HG03095 (cell line): ENCODE data around the gene TMEM143.
"Not testable (repeated sequence)": the region's sequence is repeated elsewhere in the genome, so short reads cannot be mapped to it uniquely, and the experiment has no call there.

Experiments
- ATAC-seq: cut with Tn5 transposase; IDR thresholded peaks from one replicate; pipeline ENCODE4 v1.9.1; 2021; ENCODE audit warnings: moderate library complexity; ENCODE audit not compliant: unreplicated experiment

Gene TMEM143

DNA sequence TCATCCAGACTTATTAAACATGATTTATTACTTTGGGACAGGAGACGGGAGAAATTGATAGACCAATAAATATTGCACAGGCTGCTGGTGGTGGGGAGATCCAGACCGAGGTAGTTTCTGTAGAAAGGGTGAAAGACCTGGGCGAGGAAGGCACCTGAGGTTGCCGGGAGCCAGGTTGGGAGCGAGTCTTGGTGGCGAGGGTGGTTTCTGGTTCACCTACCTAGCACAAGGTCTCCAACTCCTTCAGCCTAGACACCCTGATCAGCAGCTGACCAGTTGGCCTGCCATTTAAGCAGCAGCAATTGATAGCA lies 31.4 kb downstream of the TMEM143 start:
- no peak for ATAC-seq

DNA sequence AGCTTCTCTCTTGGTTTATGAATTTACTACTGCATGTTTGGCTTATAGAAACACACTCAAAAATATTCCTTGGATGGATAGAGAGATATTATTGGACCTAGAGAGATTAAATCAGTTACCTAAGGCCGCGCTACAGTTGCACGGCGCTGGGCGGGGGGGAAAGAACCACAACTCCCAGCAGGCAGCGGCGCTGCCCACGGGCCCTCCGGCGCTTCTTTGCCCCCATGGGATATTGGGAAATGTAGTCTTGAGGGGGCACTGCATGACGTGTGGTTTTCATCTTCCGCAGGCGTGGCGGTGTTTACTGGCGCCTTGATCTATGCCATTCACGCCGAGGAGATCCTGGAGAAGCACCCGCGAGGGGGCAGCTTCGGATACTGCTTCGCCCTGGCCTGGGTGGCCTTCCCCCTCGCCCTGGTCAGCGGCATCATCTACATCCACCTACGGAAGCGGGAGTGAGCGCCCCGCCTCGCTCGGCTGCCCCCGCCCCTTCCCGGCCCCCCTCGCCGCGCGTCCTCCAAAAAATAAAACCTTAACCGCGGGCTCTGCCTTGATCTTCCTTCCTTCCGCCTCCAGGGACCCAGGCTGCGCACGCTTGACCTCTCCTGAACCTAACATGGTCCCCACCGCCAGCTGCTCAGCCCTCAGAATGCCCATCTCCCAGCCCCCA lies 33.6 kb downstream of the TMEM143 start:
- ATAC-seq, result no peak

DNA sequence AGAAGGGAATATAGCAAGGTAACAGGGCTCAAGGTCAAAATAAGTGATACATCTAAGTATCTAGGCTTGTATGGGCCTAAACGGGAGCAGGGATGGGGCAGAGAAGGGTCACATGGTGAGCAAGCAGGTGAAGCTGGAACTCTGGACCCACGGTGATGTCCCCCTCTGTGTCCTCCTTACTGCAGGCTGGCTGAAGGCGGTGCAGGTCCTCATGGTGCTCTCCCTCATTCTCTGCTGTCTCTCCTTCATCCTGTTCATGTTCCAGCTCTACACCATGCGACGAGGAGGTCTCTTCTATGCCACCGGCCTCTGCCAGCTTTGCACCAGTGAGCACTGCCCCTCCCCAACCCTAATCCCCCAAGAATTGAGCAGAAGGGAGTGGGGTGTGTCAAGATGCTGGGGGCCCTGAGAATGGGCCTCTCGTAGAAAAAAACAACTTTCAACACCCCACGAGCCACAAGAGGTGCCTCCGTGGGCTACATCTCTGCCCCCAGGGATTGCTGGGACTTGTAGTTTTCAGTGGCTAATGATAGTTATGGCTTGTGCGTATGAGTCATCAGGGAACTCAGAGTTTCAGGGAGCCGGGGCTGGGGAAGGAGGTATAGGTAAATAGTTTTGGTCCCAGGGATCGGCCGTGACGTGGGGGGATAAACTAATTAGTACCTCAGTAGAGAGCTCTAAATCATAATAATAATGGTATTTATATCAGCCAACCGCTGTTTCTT lies 34.4 kb downstream of the TMEM143 start:
- no peak for ATAC-seq

DNA sequence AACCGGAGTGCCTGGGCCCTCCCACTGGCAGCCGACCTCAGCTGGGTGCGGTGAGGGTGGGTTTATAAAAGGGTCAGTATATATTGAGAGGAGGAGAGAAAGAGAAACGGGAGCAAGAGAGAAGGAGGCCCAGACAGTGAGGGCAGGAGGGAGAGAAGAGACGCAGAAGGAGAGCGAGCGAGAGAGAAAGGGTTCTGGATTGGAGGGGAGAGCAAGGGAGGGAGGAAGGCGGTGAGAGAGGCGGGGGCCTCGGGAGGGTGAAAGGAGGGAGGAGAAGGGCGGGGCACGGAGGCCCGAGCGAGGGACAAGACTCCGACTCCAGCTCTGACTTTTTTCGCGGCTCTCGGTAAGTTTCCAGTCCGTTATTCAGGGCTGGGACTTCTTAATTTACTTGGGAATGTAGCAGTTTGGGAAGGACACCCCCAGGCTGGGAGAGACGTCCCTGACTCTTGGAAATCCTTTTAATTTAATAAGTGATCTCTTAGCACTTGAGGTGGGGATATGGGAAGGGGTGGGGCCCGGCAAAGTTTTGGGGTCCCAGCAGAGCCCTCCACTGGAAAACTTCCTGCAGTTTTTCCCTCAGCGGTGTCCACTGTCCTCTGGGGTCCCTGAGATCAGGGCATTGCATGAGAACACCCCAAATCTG lies 38.4 kb downstream of the TMEM143 start, which contains the start of gene EMP3:
EMP3 (plus strand) TSS at position 288 of the 646 bp plus-strand sequence. CDS start 1,293 bp downstream, outside the sequence.
- no peak for ATAC-seq

DNA sequence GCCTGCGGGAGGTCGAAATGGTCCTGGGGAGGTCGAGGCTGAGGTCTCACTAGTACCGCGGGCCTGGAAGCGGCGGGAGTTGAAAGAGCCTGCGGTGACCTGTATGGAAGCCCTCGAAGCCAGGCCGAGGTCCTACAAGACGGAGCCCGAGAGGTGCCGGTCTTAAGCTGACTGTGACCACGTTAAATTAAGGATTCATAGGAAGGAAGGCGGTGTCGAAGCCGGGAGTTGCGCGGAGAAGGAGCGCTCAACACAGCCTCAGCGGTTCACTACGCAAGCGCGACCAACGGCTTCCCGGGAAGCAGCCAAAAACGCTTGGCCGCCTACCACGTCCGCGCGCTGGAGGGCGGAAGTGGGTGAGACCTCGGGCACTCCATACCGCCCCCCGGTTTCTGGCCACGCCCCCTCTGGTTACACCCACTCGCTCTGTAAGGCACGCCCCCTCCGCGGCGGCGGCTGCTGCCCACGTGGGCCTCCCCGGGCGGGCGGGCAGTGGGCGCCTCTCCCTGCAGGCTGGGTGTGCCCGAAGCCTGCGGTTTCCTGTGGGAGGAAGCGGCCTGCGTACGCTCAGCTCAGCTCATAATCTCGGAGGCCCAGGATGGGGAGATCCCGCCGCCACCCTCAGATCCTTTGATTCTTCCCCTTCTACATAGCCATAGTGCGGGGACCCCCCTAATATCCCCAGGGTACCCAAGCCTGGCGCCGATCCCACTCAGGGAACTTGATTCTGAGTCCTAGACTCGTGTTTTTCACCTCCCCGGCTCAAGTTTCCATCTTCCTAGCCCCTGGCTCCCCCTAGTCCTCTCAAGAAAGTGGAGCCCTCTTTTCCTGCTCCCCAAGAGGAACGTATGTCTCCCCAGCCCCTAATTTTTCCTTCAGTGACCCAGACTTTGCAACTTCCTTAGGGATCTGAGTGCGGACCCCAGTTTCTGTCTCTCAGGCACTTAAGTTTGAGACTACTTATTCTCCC lies 41.8 kb downstream of the TMEM143 start:
- peak; percentile 40 for ATAC-seq

DNA sequence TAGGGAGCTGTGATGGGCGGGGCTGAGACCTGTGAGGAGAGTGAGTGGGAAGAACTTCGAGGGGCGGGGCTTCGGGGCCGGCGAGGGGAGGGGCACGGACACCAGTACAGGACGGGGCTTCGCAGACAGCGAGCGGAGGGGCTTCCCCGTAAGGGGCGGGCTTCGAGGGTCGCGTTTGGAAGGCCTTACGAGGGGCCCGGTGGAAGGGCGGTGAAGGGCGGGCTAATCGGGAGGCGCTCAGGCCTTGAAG lies 42.4 kb downstream of the TMEM143 start:
- ATAC-seq, result peak; percentile 53

DNA sequence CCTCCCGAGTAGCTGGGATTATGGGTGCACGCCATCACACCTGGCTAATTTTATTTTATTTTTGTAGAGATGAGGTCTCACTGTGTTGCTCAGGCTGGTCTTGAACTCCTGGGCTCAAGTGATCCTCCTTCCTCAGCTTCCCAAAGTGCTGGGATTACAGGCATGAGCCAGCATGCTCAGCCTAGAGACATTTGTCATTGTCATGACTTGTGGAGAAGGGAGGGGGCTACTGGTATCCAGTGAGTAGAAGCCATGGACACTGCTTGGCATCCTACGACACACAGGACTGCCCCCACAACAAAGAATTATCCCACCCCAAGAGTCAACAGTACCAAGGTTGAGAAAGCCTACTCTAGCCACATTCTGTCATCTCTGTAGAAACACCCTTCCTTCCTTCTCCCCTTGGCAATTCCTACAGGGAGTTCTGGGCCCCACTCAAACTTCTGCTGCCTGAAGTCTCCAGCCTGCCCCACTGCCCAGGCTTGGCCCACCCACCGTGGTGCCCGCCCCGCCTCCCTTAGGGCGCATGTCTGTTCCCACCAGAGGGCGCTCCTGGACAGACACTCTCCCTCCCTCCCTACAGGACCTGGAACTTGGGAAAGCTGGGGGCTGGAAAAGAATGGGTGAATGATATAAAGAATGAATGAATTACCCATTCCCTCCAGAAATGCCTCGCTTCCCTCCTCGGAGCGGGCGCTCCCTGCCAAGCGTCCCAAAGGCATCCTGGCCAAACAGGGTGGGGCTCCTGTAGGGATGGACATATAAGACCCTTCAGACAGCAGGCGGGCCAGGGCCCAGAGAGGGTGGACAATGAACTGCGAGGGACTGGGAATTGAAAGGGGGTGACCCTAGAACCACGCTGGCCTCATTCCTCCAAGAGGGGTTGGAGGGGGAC lies 43.8 kb downstream of the TMEM143 start:
- ATAC-seq, result no peak

DNA sequence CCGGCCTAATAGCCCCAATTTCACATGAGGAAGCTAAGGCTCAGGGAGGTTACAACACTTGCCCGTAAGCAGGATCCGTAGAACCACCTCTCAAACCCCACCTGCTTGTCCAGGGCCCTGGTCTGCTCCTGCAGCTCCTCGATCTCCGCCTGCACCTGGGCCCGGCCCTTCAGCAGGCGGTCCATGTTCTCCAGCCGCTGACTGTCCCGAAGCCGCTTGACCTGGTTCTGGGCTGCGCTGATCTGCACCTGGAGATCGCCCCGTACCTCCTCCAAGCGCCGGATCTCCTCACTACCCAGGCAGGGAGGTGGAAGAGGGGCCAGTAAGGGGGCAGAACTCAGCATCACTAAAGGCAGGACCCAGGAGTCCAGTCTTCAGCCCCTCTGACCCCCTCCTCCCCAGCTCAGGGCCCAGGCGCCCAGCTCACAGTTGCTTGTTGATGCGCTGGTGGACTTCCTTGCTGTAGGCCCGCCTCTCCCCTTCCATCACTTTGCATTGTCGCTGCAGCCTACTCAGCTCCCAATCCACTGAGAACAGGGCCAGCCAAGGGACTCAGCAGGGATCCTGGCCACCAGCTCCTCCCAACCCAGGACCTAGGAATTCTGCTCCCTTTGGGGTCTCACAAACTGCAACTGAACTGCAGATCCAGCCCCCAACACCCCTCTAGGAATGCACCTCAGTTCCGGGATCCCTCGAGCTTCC lies 45.3 kb downstream of the TMEM143 start:
- no peak for ATAC-seq

DNA sequence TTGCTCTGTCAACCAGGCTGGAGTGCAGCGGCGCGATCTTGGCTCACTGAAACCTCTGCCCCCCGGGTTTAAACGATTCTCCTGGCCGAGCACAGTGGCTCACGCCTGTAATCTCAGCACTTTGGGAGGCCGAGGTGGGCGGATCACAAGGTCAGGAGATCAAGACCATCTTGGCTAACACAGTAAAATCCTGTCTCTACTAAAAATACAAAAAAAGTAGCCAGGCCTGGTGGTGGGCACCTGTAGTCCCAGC lies 46.1 kb downstream of the TMEM143 start:
- ATAC-seq, result not testable (repeated sequence)

DNA sequence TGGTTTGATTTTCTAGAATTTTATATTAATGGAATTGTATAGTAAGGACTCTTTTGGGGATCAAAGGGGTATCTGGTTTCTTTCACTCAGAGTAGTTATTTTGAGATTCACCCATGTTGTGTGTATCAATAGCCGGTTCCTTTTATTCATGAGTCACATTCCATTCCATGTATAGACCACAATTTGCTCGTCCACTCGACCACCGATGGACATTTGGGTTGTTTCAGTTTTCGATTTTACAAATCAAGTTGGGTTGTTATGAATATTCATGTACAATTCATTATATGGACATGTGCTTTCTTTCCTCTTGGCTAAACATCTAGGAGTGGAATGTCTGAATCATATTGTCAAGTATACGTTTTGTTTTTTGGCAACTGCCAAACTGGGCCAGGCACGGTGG lies 48.0 kb downstream of the TMEM143 start:
- no peak for ATAC-seq

DNA sequence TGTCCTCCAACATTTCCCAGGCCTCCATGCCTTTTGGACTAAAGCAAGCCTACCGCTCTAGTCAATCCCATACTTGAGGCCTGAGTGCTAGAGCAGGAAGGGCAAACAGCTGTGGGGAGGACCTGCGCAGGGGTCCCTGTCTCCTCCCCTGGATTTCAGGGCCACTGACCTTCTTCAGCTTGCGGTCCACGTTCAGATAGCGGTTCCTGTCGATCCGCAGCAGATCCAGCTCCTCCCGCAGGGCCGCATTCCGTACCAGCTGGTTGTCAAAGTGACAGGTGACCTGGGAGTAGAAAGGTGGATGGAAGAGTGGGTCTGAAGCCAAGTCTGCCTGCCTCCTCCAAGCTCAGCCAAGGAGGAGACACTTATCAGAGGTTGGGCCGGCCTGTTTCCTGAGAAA lies 52.4 kb downstream of the TMEM143 start:
- no peak for ATAC-seq

DNA sequence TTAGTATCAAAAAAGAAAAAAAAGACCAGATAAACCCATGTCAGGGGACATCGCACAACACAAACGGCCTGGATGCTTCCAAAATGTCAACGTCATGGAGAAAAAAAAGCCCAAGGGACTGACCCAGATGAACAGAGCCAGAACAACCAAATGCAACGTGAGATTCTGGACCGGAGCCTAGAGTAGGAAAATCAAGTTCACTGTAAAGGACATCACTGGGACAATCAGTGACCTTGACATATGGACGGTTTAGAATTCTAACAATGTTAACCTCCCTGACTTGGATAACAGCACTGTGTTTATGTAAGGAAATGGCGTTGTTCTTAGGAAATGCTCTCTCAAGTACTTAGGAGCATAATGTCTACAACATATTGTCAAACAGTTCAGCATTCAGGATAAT lies 53.5 kb downstream of the TMEM143 start:
- ATAC-seq, result no peak

DNA sequence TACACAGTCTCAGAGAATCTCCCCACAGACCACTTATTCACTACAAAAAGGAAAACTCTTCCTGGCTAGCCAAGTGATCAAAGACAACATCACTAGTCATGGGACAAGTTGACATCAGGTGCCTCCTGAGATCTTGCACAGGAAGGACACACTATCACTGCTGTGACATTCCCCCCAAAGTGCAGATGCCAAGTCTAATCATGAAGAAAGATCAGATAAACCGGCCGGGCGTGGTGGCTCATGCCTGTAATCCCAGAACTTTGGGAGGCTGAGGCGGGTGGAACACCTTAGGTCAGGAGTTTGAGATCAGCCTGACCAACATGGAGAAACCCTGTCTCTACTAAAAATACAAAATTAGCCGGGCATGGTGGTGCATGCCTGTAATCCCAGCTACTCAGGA lies 54.0 kb downstream of the TMEM143 start:
- ATAC-seq, result not testable (repeated sequence)

DNA sequence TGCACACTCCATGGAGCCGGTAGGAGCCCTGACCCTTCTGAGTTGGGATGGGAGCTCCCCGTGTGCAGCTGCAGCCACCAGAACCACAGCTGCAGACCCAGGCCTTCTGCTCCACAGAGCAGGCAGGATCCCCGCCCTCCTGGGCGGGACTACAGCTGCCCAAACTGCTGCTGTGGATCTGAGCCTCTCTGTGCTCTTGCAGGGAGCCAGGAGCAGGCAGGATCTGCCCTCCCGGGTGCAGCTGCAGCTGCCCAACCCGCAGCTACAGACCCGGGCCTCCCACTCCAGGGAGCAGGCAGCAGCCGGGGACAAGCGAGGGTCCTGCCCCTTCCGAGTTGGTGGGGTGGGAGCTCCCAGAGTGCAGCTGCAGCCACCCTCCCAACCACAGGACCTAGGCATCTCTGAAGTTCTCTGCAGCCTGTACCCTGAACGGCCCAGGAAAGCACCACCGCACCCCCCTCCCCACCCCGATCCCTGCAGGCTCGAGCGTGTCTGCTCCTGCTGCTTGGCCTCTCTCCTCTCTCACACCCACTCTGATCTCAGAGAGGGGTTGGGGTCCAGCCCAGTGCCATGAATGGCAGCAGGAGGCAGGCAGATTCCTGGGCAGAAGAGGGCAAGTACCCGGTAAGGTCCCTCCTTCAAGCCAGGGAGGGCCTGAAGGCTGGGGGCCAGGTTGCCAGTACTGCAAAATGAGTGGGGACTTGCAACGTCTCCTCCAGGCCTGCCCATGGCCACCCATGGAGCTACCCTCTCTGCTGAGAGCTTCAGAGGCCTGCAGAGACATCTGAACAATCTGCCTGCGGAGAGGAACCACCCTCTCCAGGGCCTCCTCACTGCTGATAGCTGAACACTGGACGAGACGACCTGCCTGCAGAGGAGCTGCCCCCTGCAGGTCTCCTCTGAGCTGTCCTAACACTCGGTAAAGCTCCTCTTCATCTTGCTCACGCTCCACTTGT lies 54.8 kb downstream of the TMEM143 start:
- no peak for ATAC-seq

DNA sequence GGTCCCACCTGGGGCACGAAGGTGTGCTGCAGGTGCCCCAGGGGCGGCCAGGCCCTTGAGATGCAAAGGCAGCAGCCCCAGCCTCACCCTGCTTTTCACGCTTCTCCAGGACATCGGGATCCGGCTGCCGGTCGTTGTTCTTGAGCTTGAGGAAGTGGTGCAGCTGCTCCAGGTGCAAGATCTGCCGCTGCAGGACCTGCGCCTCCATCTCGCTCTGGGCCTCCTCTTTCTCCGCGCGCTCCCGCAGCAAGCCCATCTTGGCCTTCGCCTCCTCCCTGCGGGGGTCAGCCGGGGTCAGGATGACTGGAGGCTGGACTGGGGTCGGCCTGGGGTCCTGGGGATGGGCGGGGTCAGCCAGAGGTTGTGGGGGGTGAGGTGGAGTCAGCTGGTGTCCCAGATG lies 59.9 kb downstream of the TMEM143 start:
- ATAC-seq, result no peak

DNA sequence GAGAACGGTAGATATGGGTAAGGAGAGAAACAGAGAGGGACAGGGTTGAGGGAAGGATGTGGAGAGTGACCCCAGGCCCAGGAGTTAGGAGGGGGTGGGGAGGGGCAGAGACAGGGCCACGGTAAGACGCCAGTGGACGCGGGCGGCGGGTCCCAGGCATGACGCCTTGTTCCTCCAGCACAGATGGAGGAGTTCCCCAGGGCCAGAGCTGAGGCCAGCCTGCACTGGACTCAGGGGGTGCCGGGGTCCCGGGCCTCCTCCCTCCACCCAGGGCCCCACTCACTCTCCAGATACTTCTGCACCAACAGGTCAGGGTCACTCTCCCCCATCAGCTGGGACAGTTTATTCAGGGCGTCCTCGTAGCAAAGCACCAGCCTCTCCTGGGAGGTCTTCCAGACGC lies 60.4 kb downstream of the TMEM143 start:
- no peak for ATAC-seq

DNA sequence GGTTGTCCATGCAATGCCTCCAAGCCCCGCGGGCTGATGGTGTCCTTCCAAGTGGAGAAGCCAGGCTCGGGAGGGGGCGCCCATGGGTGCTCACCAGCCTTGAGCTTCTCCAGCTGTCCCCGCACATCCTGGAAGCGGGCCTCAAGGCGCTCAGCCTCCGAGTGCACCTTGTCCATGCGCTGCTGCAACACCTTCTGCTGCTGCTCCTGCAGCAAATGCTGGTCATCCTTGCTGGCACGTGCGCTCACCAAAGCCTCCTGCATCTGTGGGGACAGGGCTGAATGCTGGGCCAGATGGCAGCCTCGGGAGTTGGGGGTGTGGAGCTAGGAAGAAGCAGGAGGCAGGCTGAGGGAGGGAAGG lies 61.2 kb downstream of the TMEM143 start:
- no peak for ATAC-seq

DNA sequence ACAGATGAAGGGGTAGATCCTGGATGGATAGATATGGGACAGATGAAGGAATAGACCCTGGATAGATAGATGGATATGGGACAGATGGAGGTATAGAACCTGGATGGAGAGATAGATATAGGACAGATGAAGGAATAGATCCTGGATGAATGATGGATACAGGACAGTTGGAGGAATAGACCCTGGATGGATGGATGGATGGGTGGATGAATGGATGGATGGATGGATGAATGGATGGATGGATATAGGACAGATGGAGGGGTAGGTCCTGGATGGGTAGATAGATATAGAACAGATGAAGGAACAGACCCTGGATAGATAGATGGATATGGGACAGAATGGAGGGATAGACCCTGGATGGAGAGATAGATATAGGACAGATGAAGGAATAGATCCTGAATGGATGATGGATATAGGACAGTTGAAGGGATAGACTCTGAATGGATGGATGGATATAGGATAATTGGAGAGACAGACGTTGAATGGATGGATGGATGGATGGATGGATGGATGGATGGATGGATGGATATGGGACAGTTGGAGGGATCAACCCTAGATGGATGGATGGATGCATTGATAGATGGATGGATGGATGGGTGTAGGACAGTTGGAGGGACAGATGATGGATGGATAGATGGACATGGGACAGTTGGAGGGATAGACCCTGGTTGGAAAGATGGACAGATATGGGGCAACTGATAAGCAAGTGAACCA lies 61.7 kb downstream of the TMEM143 start:
- no peak for ATAC-seq
